HG03469 (cell line): Measurements from ENCODE around the gene NPIPB8.
"Not testable (repeated sequence)": the region's sequence is repeated elsewhere in the genome, so short reads cannot be mapped to it uniquely, and the experiment has no call there.

Experiments used
- ATAC-seq: cut with Tn5 transposase; IDR thresholded peaks from one replicate; pipeline ENCODE4 v1.9.1; 2021; ENCODE audit warnings: mild to moderate bottlenecking, moderate library complexity, moderate number of reproducible peaks; ENCODE audit not compliant: unreplicated experiment

Gene NPIPB8

DNA sequence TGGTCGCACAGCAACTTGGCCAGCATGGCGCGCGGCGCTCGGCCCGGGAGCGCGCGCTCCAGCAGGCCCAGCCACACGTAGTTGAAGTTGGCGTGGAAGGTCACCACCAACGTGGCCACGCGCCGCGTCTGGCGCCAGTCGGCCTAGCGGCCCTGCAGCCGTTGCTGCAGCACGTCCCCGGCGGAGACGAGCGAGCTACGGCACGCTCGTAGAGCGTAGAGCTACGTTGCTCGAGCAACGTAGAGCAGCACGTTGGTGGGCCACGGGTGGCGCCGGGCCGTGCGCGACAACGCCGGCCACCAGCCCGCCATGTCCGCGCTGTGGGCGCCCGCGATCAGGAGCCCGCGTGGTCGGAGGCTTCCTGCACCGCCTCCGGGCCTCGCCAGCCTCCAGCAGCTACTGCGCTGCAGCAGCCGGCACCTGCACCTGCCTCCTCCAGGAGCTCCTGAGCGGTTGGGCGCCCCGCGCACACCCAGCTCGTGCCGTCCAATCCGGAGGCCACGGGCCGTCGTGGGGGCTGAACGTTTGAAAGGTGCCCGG is 14.6 kb upstream of the NPIPB8 start:
- ATAC-seq: no peak

- not testable (repeated sequence) for ATAC-seq
These were observed 7.0 kb upstream of the NPIPB8 start for GRCh38 chr16:28630905-28631304.

- not testable (repeated sequence) for ATAC-seq
These were observed 1.6 kb upstream of the NPIPB8 start for GRCh38 chr16:28636093-28636823.

DNA sequence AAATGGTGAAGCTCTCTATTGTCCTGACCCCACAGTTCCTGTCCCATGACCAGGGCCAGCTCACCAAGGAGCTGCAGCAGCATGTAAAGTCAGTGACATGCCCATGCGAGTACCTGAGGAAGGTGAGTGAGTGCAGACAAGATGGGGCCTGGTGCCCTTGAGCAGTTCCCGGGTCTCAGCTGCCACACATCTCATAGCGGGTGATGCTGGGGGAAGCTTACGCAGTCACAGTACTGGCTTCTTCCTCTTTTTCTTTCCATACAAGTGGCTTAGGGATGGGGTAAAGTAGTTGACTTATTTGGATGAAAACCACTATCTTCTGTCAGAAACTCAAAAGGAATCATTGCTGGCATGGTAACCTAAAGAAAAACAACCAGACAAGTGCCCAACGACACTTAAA is 494 bp downstream of the NPIPB8 start:
- not testable (repeated sequence) for ATAC-seq

DNA sequence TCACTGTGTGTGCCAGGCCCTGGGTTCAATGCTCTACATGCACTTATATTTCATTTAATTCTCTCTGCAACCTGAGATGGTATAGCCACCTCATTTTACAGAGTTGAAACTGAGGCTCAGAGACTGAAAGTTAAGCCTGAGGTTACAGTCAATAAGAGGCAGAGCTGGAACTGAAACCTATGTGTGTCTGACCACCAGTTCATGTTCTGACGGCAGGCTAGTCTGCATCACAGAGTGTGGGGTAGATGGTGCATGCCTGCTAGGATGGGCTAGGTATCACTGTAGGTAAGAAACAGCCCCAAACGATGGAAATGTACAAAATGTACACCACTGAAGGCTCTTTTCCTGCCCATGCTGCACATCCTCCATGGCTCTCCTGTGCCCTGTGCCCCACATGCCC is 2.1 kb downstream of the NPIPB8 start:
- not testable (repeated sequence) for ATAC-seq

GRCh38 chr16:28666264-28666663 is 28.4 kb downstream of the NPIPB8 start:
- not testable (repeated sequence) for ATAC-seq

DNA sequence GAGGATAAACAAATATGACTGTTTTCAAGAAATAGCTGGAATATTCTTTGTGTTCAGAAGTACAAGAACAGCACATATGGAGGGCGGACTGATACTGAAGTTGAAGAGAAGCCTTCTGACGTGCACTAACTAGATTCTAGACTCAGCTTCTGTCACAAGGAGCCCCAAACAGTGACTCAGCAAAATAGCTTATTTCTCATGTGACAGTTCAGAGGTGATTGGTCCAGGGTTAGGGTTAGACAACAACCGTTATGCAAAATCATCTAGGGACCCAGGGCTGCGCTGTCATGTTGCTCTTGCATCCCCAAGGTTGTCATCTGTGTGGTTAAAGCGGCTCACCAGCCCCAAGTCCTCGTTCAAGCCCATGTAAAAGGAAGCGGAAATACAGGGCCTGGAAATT is 29.6 kb downstream of the NPIPB8 start:
- not testable (repeated sequence) for ATAC-seq

- not testable (repeated sequence) for ATAC-seq
These were observed 30.3 kb downstream of the NPIPB8 start for GRCh38 chr16:28668199-28668598.

GRCh38 chr16:28688327-28688952 is 50.6 kb downstream of the NPIPB8 start:
- not testable (repeated sequence) for ATAC-seq

DNA sequence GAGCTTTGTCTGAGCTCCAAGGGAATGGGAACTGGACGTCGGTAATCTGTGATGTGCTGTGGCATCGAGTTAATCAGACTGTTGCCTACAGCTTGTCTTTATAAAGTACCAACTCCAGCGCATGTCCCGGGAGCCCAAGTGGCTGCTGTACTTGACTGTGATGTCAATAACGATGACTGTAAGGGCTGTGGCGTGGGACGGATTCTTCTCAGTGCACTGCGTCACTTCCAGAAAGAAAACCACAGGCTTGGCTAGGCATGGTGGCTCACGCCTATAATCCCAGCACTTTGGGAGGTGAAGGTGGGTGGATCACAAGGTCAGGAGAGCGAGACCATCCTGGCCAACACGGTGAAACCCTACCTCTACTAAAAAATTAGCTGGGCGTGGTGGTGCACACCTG is 51.6 kb downstream of the NPIPB8 start:
- not testable (repeated sequence) for ATAC-seq

DNA sequence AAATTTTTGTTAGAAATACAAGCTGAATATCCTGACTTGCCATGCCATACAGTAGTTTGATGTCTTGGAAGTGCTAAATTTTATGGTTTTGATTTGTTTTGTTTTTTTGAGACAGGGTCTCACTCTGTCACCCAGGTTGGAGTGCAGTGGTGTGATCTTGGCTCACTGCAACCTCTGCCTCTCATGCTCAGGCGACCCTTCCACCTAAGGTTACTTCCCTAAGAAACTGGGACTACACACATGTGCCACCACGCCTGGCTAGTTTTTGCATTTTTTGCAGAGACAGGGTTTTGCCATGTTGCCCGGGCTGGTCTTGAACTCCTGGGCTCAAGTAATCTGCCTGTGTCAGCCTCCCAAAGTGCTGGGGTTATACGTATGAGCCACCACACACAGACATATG is 53.9 kb downstream of the NPIPB8 start:
- ATAC-seq: not testable (repeated sequence)

DNA sequence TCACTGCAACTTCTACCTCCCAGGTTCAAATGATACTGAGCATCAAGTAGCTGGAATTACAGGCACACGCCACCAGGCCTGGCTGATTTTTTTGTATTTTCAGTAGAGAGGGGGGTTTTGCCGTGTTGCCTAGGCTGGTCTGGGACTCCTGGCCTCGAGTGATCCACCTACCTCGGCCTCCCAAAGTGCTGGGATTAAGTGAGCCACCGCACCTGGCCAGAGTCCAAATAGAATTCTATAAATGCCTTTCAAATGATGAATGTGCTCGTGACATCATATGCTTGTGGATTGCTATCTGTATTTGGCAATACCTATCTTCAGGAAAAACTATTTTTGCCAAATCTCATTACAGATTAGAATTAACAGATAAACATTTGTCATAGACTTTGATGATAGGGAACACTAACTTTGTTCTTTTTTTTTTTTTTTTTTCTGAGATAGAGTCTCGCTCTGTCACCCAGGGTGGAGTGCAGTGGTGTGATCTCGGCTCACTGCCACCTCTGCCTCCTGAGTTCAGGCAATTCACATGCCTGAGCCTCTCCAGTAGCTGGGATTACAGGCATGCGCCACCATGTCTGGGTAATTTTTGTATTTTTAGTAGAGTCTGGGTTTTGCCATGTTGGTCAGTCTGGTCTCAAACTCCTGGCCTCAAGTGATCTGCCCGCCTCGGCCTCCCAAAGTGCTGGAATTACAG is 55.5 kb downstream of the NPIPB8 start:
- not testable (repeated sequence) for ATAC-seq

- not testable (repeated sequence) for ATAC-seq
These were observed 61.9 kb downstream of the NPIPB8 start for GRCh38 chr16:28699792-28700191.

GRCh38 chr16:28700349-28700748 is 62.5 kb downstream of the NPIPB8 start:
- not testable (repeated sequence) for ATAC-seq

- not testable (repeated sequence) for ATAC-seq
These were observed 63.5 kb downstream of the NPIPB8 start for GRCh38 chr16:28701384-28701783.

DNA sequence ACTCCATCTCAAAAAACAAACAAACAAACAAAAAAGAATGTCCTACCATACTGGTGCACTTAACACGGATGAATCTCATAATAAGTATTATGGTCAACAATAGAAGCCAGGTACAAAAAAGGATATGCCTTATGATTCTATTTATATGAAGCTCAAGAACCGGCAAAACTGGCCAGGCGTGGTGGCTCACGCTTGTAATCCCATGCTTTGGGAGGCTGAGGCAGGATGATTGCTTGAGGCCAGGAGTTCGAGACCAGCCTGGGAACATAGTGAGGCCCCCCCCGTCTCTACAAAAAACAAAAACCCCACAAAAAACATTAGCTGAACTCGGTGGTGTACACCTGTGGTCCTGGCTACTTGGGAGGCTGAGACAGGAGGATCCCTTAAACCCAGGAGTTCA is 66.4 kb downstream of the NPIPB8 start:
- not testable (repeated sequence) for ATAC-seq
